ENCODE results near the gene CEACAM16. TPM values are rescaled to one million over a fixed set of nuclear protein-coding genes. Genes with fewer than 3 reads are reported as not detected.

CEACAM16 gene
- total RNA-seq, 1 donor from 2014 or later = not detected

DNA sequence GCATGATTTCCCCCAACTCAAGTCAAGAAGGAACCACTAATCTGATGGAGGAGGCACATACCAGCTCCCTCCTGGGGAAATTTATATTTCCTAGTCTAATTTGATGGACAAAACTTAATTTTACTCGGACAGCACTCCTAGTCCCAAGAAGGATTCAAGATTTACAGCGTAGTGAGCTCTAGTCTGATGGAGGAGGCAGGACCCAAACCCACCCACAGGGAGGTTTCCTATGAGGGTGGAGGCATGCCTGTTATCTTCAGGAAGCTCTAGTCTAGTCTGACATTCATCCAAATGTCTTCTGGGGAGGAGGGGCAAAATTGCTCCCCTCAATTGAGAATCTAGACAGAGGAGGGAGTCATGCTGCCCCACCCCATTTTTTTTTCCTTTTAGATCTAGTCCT, 39.2 kb downstream of the CEACAM16 start:
- no peaks in the 10 kb centered on the region for H3K9me3 Mint-ChIP-seq (ENCODE audit: unreplicated experiment)
- peaks cover 5% of the 10 kb centered on the region for H3K4me1 Mint-ChIP-seq (ENCODE audit: unreplicated experiment)
- no peak for DNase-seq (ENCODE audit: low spot score)
- no peak overlapping the region for H3K4me3 Mint-ChIP-seq (ENCODE audit: unreplicated experiment)
- TF ChIP-seq, protein P1, sequence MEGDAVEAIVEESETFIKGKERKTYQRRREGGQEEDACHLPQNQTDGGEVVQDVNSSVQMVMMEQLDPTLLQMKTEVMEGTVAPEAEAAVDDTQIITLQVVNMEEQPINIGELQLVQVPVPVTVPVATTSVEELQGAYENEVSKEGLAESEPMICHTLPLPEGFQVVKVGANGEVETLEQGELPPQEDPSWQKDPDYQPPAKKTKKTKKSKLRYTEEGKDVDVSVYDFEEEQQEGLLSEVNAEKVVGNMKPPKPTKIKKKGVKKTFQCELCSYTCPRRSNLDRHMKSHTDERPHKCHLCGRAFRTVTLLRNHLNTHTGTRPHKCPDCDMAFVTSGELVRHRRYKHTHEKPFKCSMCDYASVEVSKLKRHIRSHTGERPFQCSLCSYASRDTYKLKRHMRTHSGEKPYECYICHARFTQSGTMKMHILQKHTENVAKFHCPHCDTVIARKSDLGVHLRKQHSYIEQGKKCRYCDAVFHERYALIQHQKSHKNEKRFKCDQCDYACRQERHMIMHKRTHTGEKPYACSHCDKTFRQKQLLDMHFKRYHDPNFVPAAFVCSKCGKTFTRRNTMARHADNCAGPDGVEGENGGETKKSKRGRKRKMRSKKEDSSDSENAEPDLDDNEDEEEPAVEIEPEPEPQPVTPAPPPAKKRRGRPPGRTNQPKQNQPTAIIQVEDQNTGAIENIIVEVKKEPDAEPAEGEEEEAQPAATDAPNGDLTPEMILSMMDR (IDR thresholded peaks at IDR 0.05; ENCODE audit: unreplicated experiment) = no peak
- H3K36me3 Mint-ChIP-seq (ENCODE audit: low read depth, unreplicated experiment) = no peaks in the 10 kb centered on the region
- H3K27me3 Mint-ChIP-seq (ENCODE audit: unreplicated experiment) = no peaks in the 10 kb centered on the region
- H3K27ac Mint-ChIP-seq (ENCODE audit: unreplicated experiment) = no peak overlapping the region

DNA sequence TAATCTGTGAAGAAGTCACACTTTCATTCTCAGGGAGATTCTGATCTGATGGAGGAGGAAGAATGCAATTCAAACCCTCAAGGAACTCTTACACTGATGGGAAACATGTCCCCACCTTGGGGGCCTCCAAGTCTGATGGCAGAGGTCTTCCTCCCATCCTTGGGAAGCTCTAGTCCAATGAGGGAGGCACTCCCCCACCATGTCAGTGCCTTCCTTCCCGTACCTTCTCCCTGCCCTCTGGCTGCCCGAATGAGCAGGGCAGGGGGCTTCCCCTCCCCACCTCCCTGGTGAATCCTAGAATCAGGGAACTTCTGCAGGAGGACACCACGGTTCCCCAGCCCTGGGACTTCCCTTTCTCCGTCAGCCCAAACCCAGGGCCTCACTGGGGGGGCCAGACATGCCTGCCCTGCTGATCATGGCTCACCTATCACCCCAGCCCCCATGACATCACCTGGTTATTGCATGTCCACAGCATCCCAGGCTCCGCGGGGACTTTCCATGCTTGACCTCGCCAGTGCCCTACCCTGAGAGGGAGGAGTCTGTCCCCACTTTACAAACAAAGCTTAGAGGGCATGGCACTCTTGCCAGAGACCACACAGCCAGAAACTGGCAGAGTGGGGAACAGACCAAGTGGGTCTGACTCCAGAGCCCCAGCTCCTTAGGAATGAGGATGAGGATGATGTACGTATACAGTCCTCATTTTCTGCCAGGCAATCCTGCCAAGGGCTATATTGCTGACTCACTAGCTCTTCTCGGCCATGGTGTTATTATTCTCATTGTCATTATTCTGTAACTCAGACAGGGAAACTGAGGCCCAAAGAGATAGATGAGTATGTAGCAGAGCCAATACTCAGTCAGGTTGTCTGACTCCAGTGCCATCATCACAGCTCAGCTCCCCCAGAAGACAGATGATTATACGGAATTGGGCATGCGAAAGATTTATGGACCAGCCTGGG, 39.9 kb downstream of the CEACAM16 start:
- peaks cover 5% of the 10 kb centered on the region for H3K4me1 Mint-ChIP-seq (ENCODE audit: unreplicated experiment)
- H3K27ac Mint-ChIP-seq (ENCODE audit: unreplicated experiment) = no peak overlapping the region
- DNase-seq (ENCODE audit: low spot score) = no peak
- H3K9me3 Mint-ChIP-seq (ENCODE audit: unreplicated experiment) = no peaks in the 10 kb centered on the region
- H3K4me3 Mint-ChIP-seq (ENCODE audit: unreplicated experiment) = no peak overlapping the region
- H3K27me3 Mint-ChIP-seq (ENCODE audit: unreplicated experiment) = no peaks in the 10 kb centered on the region
- no peaks in the 10 kb centered on the region for H3K36me3 Mint-ChIP-seq (ENCODE audit: low read depth, unreplicated experiment)
- TF ChIP-seq, protein P1 (IDR thresholded peaks at IDR 0.05; ENCODE audit: unreplicated experiment) = no peak

DNA sequence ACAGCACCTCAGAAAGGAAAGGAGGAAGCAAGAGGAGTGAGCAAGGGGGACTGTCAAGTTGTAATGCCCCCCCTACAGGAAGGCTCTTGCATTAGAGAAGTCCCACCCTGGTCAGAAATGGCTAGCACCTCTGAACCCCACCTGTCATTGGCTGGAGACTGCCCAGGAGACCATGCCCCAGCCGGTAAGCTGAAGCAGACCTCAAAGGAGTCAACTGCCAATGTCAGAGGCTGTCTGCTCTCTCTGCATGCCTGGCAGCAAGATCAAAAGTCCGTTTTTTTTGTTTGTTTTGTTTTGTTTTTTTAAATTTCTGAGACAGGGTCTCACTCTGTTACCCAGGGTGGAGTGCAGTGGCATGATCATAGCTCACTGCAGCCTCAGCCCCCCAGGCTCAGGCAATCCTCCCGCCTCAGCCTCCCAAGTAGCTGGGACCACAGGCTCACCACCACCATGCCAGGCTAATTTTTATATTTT, 41.4 kb downstream of the CEACAM16 start:
- H3K27ac Mint-ChIP-seq (ENCODE audit: unreplicated experiment) = no peak overlapping the region
- H3K4me3 Mint-ChIP-seq (ENCODE audit: unreplicated experiment) = no peak overlapping the region
- no peak for DNase-seq (ENCODE audit: low spot score)
- peaks cover 5% of the 10 kb centered on the region for H3K27me3 Mint-ChIP-seq (ENCODE audit: unreplicated experiment)
- H3K9me3 Mint-ChIP-seq (ENCODE audit: unreplicated experiment) = no peaks in the 10 kb centered on the region
- peaks cover 5% of the 10 kb centered on the region for H3K4me1 Mint-ChIP-seq (ENCODE audit: unreplicated experiment)
- H3K36me3 Mint-ChIP-seq (ENCODE audit: low read depth, unreplicated experiment) = no peaks in the 10 kb centered on the region
- TF ChIP-seq, protein P1 (IDR thresholded peaks at IDR 0.05; ENCODE audit: unreplicated experiment) = no peak

DNA sequence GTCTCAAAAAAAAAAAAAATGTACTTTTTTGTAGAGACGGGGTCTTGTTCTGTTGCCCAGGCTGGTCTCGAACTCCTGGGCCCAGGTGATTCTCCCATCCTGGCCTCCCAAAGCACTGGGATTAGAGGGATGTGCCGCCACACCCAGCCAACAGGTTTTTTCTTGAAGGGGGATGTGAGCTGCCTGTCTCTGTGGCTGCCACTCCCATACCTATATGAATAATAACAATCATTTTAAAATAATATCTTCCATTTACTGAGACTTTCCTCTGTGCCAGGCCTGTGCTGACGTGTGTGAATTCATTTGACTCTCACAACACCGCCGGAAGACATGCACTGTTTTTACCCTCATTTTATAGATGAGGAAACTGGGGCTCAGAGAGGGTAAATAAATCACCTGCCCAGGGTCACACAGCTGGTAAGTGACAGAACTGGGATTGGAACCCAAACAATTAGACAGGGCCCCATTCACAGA, 42.3 kb downstream of the CEACAM16 start:
- Mint-ChIP-seq H3K9me3 (ENCODE audit: unreplicated experiment) (no peaks in the 10 kb centered on the region), H3K36me3 (ENCODE audit: low read depth, unreplicated experiment) (no peaks in the 10 kb centered on the region), H3K27ac (ENCODE audit: unreplicated experiment) (no peak overlapping the region), H3K27me3 (ENCODE audit: unreplicated experiment) (peaks cover 11% of the 10 kb centered on the region), H3K4me3 (ENCODE audit: unreplicated experiment) (no peak overlapping the region), H3K4me1 (ENCODE audit: unreplicated experiment) (peaks cover 5% of the 10 kb centered on the region)
- no peak for DNase-seq (ENCODE audit: low spot score)
- TF ChIP-seq, protein P1 (IDR thresholded peaks at IDR 0.05; ENCODE audit: unreplicated experiment) = no peak

DNA sequence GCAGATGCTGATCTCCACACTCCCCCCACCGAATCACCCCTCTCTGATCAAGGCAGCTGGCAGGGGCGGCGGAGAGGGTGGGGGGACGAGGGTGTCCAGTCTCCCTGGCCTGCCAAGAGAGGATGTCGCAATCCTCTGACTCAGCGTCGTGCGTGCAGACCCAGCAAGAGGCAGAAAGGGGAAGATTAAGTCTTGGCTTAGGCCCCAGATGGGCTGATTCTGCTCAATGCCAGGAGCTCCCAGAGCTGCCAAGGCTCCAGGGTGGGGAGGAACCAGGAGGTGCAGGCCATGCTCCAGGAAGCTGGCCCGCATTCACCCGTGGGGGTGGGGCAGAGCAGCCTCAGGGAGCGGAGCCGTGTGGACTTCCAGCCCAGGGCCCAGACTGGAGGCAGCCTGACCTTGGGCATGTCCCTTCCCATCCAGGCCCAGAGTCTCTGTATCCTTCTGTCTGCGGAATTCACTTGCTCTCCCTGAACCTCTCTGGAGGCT, 42.9 kb downstream of the CEACAM16 start:
- H3K9me3 Mint-ChIP-seq (ENCODE audit: unreplicated experiment) = no peaks in the 10 kb centered on the region
- DNase-seq (ENCODE audit: low spot score) = no peak
- H3K4me3 Mint-ChIP-seq (ENCODE audit: unreplicated experiment) = no peak overlapping the region
- H3K4me1 Mint-ChIP-seq (ENCODE audit: unreplicated experiment) = peaks cover 5% of the 10 kb centered on the region
- no peak overlapping the region for H3K27ac Mint-ChIP-seq (ENCODE audit: unreplicated experiment)
- H3K27me3 Mint-ChIP-seq (ENCODE audit: unreplicated experiment) = peaks cover 14% of the 10 kb centered on the region
- TF ChIP-seq, protein P1 (IDR thresholded peaks at IDR 0.05; ENCODE audit: unreplicated experiment) = no peak
- no peaks in the 10 kb centered on the region for H3K36me3 Mint-ChIP-seq (ENCODE audit: low read depth, unreplicated experiment)

All from endothelial cell (in vitro differentiated cells).